HEK293 (cell line): Measurements from ENCODE around the gene POLH.

Source experiments
- CTCF ChIA-PET: fragments of 350-600 bp; formaldehyde crosslinking; extraction: SDS; loops from one replicate; lab custom pipeline; 2021; ENCODE audit warnings: antibody characterized with exemption; lab: Yijun Ruan, JAX
- POLR2A ChIA-PET: fragments of 300-600 bp; formaldehyde crosslinking; extraction: SDS; loops from one replicate; lab custom pipeline; 2020; ENCODE audit warnings: antibody characterized with exemption, inconsistent platforms; lab: Yijun Ruan, JAX
- H3K27ac ChIP-seq: fragments of 200-500 bp; sonication (Bioruptor generic); 2 replicates; pipeline ENCODE4 v1.5.1; 2014; ENCODE audit warnings: low read depth, low read length, control low read depth, inconsistent platforms; ENCODE audit errors: extremely low read depth
- H3K36me3 ChIP-seq, 2 experiments: fragments of 200-500 bp in 1 of 2; sonication (Bioruptor generic) in 1 of 2; 1 replicate in 1 of 2; 2 replicates in 1 of 2; pipeline ENCODE4 v1.5.1; 2014 to 2017; ENCODE audit warnings: inconsistent platforms in 2 of 2, low read length in 2 of 2; ENCODE audit not compliant: control insufficient read depth in 2 of 2, insufficient read depth in 1 of 2
- H3K4me1 ChIP-seq: fragments of 200-500 bp; sonication (Bioruptor generic); 2 replicates; pipeline ENCODE4 v1.5.1; 2014; ENCODE audit warnings: mild to moderate bottlenecking, low read length, inconsistent platforms; ENCODE audit not compliant: control insufficient read depth, insufficient read depth
- H3K4me3 ChIP-seq: 2 replicates; pipeline ENCODE4 v1.5.1; 2011; ENCODE audit warnings: low read depth, mild to moderate bottlenecking, control low read depth, low read length, moderate library complexity
- H3K9me3 ChIP-seq: fragments of 200-500 bp; sonication (Bioruptor generic); 2 replicates; pipeline ENCODE4 v1.5.1; 2014; ENCODE audit warnings: low read depth, low read length, inconsistent platforms; ENCODE audit not compliant: control insufficient read depth, insufficient read depth
- EGR2 ChIP-seq: fragments of 450-650 bp; formaldehyde crosslinking; IDR thresholded peaks from 2 replicates; pipeline ENCODE4 v1.5.1; 2016; ENCODE audit warnings: low read depth, missing biosample characterization, missing genetic modification characterization
- FEZF1 ChIP-seq: fragments of 450-650 bp; formaldehyde crosslinking; IDR thresholded peaks from 2 replicates; pipeline ENCODE4 v1.5.1; 2016; ENCODE audit warnings: missing biosample characterization, missing genetic modification characterization
- GLI2 ChIP-seq: fragments of 450-650 bp; formaldehyde crosslinking; IDR thresholded peaks from 2 replicates; pipeline ENCODE4; 2017; ENCODE audit warnings: missing biosample characterization, missing genetic modification characterization, low read depth, borderline replicate concordance
- IKZF3 ChIP-seq: fragments of 450-650 bp; IDR thresholded peaks from 2 replicates; pipeline ENCODE4 v1.5.0; 2018; ENCODE audit warnings: missing biosample characterization, mild to moderate bottlenecking, missing genetic modification characterization, moderate library complexity
- MZF1 ChIP-seq: fragments of 450-650 bp; formaldehyde crosslinking; IDR thresholded peaks from 2 replicates; pipeline ENCODE4 v1.5.1; 2017; ENCODE audit warnings: missing biosample characterization, missing genetic modification characterization, borderline replicate concordance
- PRDM1 ChIP-seq: fragments of 450-650 bp; formaldehyde crosslinking; IDR thresholded peaks from 2 replicates; pipeline ENCODE4; 2016; ENCODE audit warnings: missing biosample characterization, missing genetic modification characterization
- SALL2 ChIP-seq: fragments of 450-650 bp; formaldehyde crosslinking; IDR thresholded peaks from 2 replicates; pipeline ENCODE4 v1.5.0; 2017; ENCODE audit warnings: missing biosample characterization, mild to moderate bottlenecking, missing genetic modification characterization, borderline replicate concordance
- SCRT2 ChIP-seq: fragments of 450-650 bp; formaldehyde crosslinking; IDR thresholded peaks from 2 replicates; pipeline ENCODE4 v1.5.1; 2016; ENCODE audit warnings: missing biosample characterization, missing genetic modification characterization
- SP7 ChIP-seq: fragments of 450-650 bp; formaldehyde crosslinking; IDR thresholded peaks from 2 replicates; pipeline ENCODE4 v1.5.1; 2016; ENCODE audit warnings: missing biosample characterization, missing genetic modification characterization
- TCF7L2 ChIP-seq: IDR thresholded peaks from 2 replicates; pipeline ENCODE4 v1.6.1; 2011; ENCODE audit warnings: low read depth, mild to moderate bottlenecking, inconsistent platforms, low read length, moderate library complexity, borderline replicate concordance
- YY1 ChIP-seq: fragments of 450-650 bp; formaldehyde crosslinking; IDR thresholded peaks from 2 replicates; pipeline ENCODE4 v1.5.1; 2018; ENCODE audit warnings: missing biosample characterization, missing genetic modification characterization
- ZBTB17 ChIP-seq: fragments of 450-650 bp; formaldehyde crosslinking; IDR thresholded peaks from 2 replicates; pipeline ENCODE4 v1.5.1; 2016; ENCODE audit warnings: missing biosample characterization, missing genetic modification characterization
- ZNF114 ChIP-seq: fragments of 450-650 bp; formaldehyde crosslinking; IDR thresholded peaks from 2 replicates; pipeline ENCODE4 v1.5.0; 2017; ENCODE audit warnings: missing biosample characterization, missing genetic modification characterization
- ZNF169 ChIP-seq: fragments of 450-650 bp; formaldehyde crosslinking; IDR thresholded peaks from 2 replicates; pipeline ENCODE4 v1.5.1; 2016; ENCODE audit warnings: missing biosample characterization, missing genetic modification characterization
- ZNF2 ChIP-seq: fragments of 450-650 bp; formaldehyde crosslinking; IDR thresholded peaks from 2 replicates; pipeline ENCODE4 v1.5.1; 2016; ENCODE audit warnings: missing biosample characterization, missing genetic modification characterization
- ZNF266 ChIP-seq: fragments of 450-650 bp; formaldehyde crosslinking; IDR thresholded peaks from 2 replicates; pipeline ENCODE4 v1.5.1; 2016; ENCODE audit warnings: missing biosample characterization, missing genetic modification characterization, low read depth
- ZNF302 ChIP-seq: fragments of 450-650 bp; formaldehyde crosslinking; IDR thresholded peaks from 2 replicates; pipeline ENCODE4 v1.5.1; 2016; ENCODE audit warnings: missing biosample characterization, missing genetic modification characterization, low read depth
- ZNF324 ChIP-seq: fragments of 450-650 bp; formaldehyde crosslinking; IDR thresholded peaks from 2 replicates; pipeline ENCODE4 v1.5.1; 2016; ENCODE audit warnings: missing biosample characterization, missing genetic modification characterization
- ZNF350 ChIP-seq: fragments of 450-650 bp; formaldehyde crosslinking; IDR thresholded peaks from 2 replicates; pipeline ENCODE4 v1.5.0; 2017; ENCODE audit warnings: missing biosample characterization, mild to moderate bottlenecking, missing genetic modification characterization
- ZNF366 ChIP-seq: fragments of 450-650 bp; formaldehyde crosslinking; conservative IDR thresholded peaks from 2 replicates; pipeline ENCODE4 v1.5.1; 2016; ENCODE audit warnings: missing biosample characterization, missing genetic modification characterization
- ZNF391 ChIP-seq: fragments of 450-650 bp; formaldehyde crosslinking; IDR thresholded peaks from 2 replicates; pipeline ENCODE4 v1.5.1; 2016; ENCODE audit warnings: low read depth, missing biosample characterization, missing genetic modification characterization, borderline replicate concordance
- ZNF561 ChIP-seq: fragments of 450-650 bp; IDR thresholded peaks from 2 replicates; pipeline ENCODE4 v1.5.1; 2018; ENCODE audit warnings: missing biosample characterization, missing genetic modification characterization, borderline replicate concordance
- ZNF571 ChIP-seq: fragments of 450-650 bp; formaldehyde crosslinking; IDR thresholded peaks from 2 replicates; pipeline ENCODE4 v1.5.0; 2017; ENCODE audit warnings: missing biosample characterization, missing genetic modification characterization
- ZNF585B ChIP-seq: fragments of 450-650 bp; formaldehyde crosslinking; IDR thresholded peaks from 2 replicates; pipeline ENCODE4 v1.5.1; 2016; ENCODE audit warnings: missing biosample characterization, missing genetic modification characterization
- ZNF600 ChIP-seq: fragments of 450-650 bp; formaldehyde crosslinking; IDR thresholded peaks from 2 replicates; pipeline ENCODE4 v1.5.1; 2016; ENCODE audit warnings: missing biosample characterization, missing genetic modification characterization
- ZNF707 ChIP-seq: fragments of 450-650 bp; formaldehyde crosslinking; IDR thresholded peaks from 2 replicates; pipeline ENCODE4 v1.5.1; 2016; ENCODE audit warnings: missing biosample characterization, missing genetic modification characterization
- ZSCAN30 ChIP-seq: fragments of 450-650 bp; IDR thresholded peaks from 2 replicates; pipeline ENCODE4 v1.5.1; 2018; ENCODE audit warnings: missing biosample characterization, mild to moderate bottlenecking, missing genetic modification characterization, moderate library complexity
- ZXDB ChIP-seq: fragments of 450-650 bp; formaldehyde crosslinking; IDR thresholded peaks from 2 replicates; pipeline ENCODE4 v1.5.1; 2016; ENCODE audit warnings: missing biosample characterization, missing genetic modification characterization
- TF ChIP-seq, protein P1 (sequence below): fragments of 450-650 bp; formaldehyde crosslinking; IDR thresholded peaks from 2 replicates; pipeline ENCODE4 v1.5.1; 2016; ENCODE audit warnings: missing biosample characterization, missing genetic modification characterization
- TF ChIP-seq, protein P2 (sequence below): fragments of 450-650 bp; formaldehyde crosslinking; IDR thresholded peaks from 2 replicates; pipeline ENCODE4 v1.5.0; 2017; ENCODE audit warnings: missing biosample characterization, missing genetic modification characterization, borderline replicate concordance
- TF ChIP-seq, protein P3 (sequence below): fragments of 450-650 bp; formaldehyde crosslinking; IDR thresholded peaks from 2 replicates; pipeline ENCODE4 v1.5.1; 2016; ENCODE audit warnings: missing biosample characterization, missing genetic modification characterization
- TF ChIP-seq, protein P4 (sequence below): fragments of 450-650 bp; formaldehyde crosslinking; IDR thresholded peaks from 2 replicates; pipeline ENCODE4 v1.5.1; 2016; ENCODE audit warnings: missing biosample characterization, missing genetic modification characterization, low read depth

Gene POLH

DNA sequence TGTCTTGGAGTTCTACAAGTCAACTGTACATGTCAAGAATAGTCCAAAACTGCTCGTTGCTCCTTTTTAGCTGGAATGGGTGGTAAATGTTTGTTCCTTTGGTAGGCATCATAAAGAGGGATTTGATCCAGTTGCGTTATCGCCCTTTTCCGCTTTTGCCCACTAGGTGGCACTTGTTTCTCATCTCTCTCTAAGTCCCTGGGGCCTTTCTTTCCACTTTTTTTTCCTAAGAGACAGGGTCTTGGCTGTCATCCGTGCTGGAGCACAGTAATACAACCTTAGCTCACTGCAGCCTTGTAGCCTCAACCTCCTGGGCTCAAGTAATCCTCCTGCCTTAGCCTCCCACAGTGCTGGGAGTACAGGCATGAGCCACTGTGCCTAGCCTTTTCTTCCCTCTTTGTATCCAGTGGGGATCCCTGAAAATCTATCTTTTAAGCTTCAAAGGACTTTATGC lies 32.4 kb downstream of the POLH start (continued):
- TF ChIP-seq TCF7L2 (no peak), ZSCAN30 (tag by site-specific recombination) (peak; percentile 19; the same call in 1 of the 2 replicates), ZNF324 (0 out of 2 replicates have a peak, but pooled peaks have one; percentile 32), ZNF2 (peak; percentile 68; the same call in 1 of the 2 replicates), SP7 (tag by site-specific recombination) (0 out of 2 replicates have a peak, but pooled peaks have one; percentile 36), ZNF302 (tag by site-specific recombination) (peak; percentile 82; the same call in 1 of the 2 replicates), PRDM1 (tag by site-specific recombination) (peak; percentile 39; the same call in 1 of the 2 replicates), ZNF600 (tag by site-specific recombination) (0 out of 2 replicates have a peak, but pooled peaks have one; percentile 59), ZBTB17 (tag by site-specific recombination) (peak; percentile 60; the same call in 1 of the 2 replicates), IKZF3 (tag by site-specific recombination) (peak; percentile 92), ZNF561 (tag by site-specific recombination) (no peak)
- TF ChIP-seq, protein P1, sequence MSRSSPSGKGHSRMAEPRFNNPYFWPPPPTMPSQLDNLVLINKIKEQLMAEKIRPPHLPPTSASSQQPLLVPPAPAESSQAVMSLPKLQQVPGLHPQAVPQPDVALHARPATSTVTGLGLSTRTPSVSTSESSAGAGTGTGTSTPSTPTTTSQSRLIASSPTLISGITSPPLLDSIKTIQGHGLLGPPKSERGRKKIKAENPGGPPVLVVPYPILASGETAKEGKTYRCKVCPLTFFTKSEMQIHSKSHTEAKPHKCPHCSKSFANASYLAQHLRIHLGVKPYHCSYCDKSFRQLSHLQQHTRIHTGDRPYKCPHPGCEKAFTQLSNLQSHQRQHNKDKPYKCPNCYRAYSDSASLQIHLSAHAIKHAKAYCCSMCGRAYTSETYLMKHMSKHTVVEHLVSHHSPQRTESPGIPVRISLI (tag by site-specific recombination) = peak; percentile 90
- TF ChIP-seq, all 188 proteins: peak for 15

DNA sequence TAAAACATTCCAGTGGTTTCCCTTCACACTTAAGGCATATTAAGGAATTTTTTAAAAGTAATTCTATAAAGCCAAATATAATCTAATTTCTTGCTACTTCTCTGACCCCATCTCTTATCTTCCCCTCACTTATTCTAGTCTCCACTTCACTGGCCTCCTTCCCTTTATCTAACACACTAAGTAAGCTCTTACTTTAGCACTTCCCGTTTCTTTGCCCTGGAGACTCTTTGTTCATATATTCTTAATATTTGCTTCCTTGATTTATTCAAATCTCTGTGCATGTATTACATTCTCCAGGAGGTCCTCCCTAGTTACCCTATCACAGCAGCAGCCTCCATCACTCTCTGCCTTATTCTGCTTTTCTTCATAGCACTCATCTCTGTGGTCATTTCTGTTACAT lies 32.8 kb downstream of the POLH start:
- Histone ChIP-seq H3K9me3 (no peaks in the 10 kb centered on the region), H3K4me1 (no peaks in the 10 kb centered on the region), H3K4me3 (no peak overlapping the region), H3K36me3 (peaks cover 57 to 78% of the 10 kb centered on the region in 2 experiments), H3K27ac (no peak overlapping the region)
- CTCF ChIA-PET = interaction anchor here (0.6 to 6.1 kb wide), 50 partner anchors 8 to 1076 kb away, joined by 3 to 63 read pairs (median 4); partner anchors contain the start of genes GTPBP2, POLH, VEGFA and XPO5
- TF ChIP-seq ZXDB (tag by site-specific recombination) (no peak), ZNF366 (tag by site-specific recombination) (no peak), ZNF169 (no peak), SCRT2 (tag by site-specific recombination) (no peak), YY1 (tag by site-specific recombination) (no peak), GLI2 (tag by site-specific recombination) (no peak), ZNF707 (tag by site-specific recombination) (no peak), MZF1 (no peak), ZNF114 (no peak), EGR2 (no peak), SALL2 (tag by site-specific recombination) (no peak), FEZF1 (tag by site-specific recombination) (no peak), ZNF266 (tag by site-specific recombination) (no peak), ZNF585B (no peak), ZNF391 (tag by site-specific recombination) (no peak), ZNF350 (tag by site-specific recombination) (no peak), ZNF571 (tag by site-specific recombination) (no peak)
- TF ChIP-seq, protein P2, sequence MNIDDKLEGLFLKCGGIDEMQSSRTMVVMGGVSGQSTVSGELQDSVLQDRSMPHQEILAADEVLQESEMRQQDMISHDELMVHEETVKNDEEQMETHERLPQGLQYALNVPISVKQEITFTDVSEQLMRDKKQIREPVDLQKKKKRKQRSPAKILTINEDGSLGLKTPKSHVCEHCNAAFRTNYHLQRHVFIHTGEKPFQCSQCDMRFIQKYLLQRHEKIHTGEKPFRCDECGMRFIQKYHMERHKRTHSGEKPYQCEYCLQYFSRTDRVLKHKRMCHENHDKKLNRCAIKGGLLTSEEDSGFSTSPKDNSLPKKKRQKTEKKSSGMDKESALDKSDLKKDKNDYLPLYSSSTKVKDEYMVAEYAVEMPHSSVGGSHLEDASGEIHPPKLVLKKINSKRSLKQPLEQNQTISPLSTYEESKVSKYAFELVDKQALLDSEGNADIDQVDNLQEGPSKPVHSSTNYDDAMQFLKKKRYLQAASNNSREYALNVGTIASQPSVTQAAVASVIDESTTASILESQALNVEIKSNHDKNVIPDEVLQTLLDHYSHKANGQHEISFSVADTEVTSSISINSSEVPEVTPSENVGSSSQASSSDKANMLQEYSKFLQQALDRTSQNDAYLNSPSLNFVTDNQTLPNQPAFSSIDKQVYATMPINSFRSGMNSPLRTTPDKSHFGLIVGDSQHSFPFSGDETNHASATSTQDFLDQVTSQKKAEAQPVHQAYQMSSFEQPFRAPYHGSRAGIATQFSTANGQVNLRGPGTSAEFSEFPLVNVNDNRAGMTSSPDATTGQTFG (tag by site-specific recombination) = no peak
- TF ChIP-seq, protein P3, sequence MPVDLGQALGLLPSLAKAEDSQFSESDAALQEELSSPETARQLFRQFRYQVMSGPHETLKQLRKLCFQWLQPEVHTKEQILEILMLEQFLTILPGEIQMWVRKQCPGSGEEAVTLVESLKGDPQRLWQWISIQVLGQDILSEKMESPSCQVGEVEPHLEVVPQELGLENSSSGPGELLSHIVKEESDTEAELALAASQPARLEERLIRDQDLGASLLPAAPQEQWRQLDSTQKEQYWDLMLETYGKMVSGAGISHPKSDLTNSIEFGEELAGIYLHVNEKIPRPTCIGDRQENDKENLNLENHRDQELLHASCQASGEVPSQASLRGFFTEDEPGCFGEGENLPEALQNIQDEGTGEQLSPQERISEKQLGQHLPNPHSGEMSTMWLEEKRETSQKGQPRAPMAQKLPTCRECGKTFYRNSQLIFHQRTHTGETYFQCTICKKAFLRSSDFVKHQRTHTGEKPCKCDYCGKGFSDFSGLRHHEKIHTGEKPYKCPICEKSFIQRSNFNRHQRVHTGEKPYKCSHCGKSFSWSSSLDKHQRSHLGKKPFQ (tag by site-specific recombination) = no peak
- TF ChIP-seq, protein P4, sequence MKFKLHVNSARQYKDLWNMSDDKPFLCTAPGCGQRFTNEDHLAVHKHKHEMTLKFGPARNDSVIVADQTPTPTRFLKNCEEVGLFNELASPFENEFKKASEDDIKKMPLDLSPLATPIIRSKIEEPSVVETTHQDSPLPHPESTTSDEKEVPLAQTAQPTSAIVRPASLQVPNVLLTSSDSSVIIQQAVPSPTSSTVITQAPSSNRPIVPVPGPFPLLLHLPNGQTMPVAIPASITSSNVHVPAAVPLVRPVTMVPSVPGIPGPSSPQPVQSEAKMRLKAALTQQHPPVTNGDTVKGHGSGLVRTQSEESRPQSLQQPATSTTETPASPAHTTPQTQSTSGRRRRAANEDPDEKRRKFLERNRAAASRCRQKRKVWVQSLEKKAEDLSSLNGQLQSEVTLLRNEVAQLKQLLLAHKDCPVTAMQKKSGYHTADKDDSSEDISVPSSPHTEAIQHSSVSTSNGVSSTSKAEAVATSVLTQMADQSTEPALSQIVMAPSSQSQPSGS (tag by site-specific recombination) = no peak
- POLR2A ChIA-PET = interaction anchor here (0.6 to 1.9 kb wide), 4 partner anchors 19 to 34 kb away, joined by 3 to 7 read pairs (median 4); partner anchors contain the start of genes GTPBP2 and MAD2L1BP
